ENCODE data around the gene TRIM73.
"Not testable (repeated sequence)": the region's sequence is repeated elsewhere in the genome, so short reads cannot be mapped to it uniquely, and the experiment has no call there.

GRCh38 chr7:75366643-75367042 is 28.8 kb upstream of the TRIM73 start:
- not testable (repeated sequence) for TF ChIP-seq CTCF, POLR2A, POLR2AphosphoS5 (IDR thresholded peaks at IDR 0.05)
